Fibroblast of pulmonary artery (primary cell): ENCODE results near the gene SYS1.

ENCODE experiments used
- DNase-seq: peaks from one replicate; pipeline ENCODE4 v3.0.0-alpha.2; 2010; ENCODE audit warnings: low read depth
- H3K4me3 ChIP-seq: replicated peaks from 2 replicates; pipeline ENCODE4 v1.5.1; 2011; ENCODE audit warnings: low read depth, mild to moderate bottlenecking, control low read depth, low read length, moderate library complexity
- CTCF ChIP-seq: IDR thresholded peaks from 2 replicates; pipeline ENCODE4 v1.5.1; 2011; ENCODE audit warnings: mild to moderate bottlenecking, control low read depth, low read length, inconsistent platforms; ENCODE audit errors: missing control alignments

The SYS1 gene

GRCh38 chr20:45355209-45356084 is 7.5 kb upstream of the SYS1 start:
- no peak for TF ChIP-seq CTCF
- no peak overlapping the region for H3K4me3 ChIP-seq
- peak; percentile 67 for DNase-seq

DNA sequence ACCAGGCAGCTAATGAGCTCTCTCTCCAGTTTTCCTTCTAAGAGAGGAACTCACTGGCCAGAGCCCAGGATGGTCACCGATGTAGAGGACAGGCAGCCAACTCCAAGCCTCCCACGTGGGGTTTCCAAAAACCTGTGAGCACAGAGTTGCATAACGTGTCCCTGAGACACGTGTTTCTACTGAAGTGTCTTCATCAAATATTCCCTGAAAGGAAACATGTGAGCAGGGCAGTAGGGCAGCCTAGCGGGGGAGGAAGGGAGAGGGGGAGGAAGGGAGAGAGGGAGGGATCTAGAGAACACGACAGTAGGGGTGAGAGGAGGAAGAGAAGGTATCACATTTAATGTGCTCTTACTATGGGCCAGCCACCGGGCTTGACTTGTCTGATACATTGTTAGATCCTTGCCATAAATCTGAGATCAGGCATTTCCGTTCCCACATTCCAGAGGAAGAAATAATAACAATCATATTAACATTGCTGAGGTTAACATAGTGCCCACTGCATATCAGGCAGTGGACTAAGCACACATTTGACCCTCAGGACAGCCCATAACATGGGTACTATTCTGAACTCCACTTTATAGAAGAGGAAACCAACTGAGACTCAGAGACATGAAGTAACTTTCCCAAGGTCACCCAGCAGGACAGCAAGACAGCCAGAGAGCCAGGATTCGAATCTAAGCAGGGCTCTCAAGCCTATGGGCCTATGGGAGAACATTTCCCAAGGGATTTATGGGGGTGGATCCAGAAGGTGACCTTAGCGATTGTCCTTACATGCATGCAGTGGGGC is 4.5 kb upstream of the SYS1 start:
- no peak overlapping the region for H3K4me3 ChIP-seq
- peak; percentile 93 for DNase-seq
- no peak for TF ChIP-seq CTCF

GRCh38 chr20:45359069-45359405 is 3.9 kb upstream of the SYS1 start:
- no peak for TF ChIP-seq CTCF
- DNase-seq, result peak; percentile 77

GRCh38 chr20:45359406-45360148 is 3.4 kb upstream of the SYS1 start:
- no peak for TF ChIP-seq CTCF
- peak; percentile 85 for DNase-seq
- no peak overlapping the region for H3K4me3 ChIP-seq

More at GRCh38 chr20:45359069-45359405, 3.9 kb upstream of the SYS1 start:
- H3K4me3 ChIP-seq, result no peak overlapping the region

- DNase-seq, result no peak
- TF ChIP-seq CTCF, result no peak
These were observed 1.2 kb upstream of the SYS1 start for GRCh38 chr20:45361793-45362192.

GRCh38 chr20:45363611-45364492 is 896 bp downstream of the SYS1 start:
- TF ChIP-seq CTCF, result no peak
- H3K4me3 ChIP-seq, result peak overlapping the region; percentile 83
- DNase-seq, result no peak

More at GRCh38 chr20:45361793-45362192, 1.2 kb upstream of the SYS1 start:
- H3K4me3 ChIP-seq, result no peak overlapping the region
